HepG2 (cell line): ENCODE results near the gene LRP1-AS. TPM values are rescaled to one million over a fixed set of nuclear protein-coding genes. Genes with fewer than 3 reads are reported as not detected.
A peak's percentile ranks its signal among the peaks of the same experiment; 100 is the strongest.

ENCODE experiments used
- CBX2 ChIP-seq, 2 experiments: fragments of 200-600 bp in 1 of 2; sonication (generic); formaldehyde crosslinking in 1 of 2; IDR thresholded peaks; 2 replicates each; pipeline versions ENCODE4 v1.7.0 to v1.8.1; 2018 to 2022; ENCODE audit warnings: low read depth in 2 of 2, low read length in 1 of 2, mild to moderate bottlenecking in 1 of 2, missing genetic modification reagents in 1 of 2
- ETV6 ChIP-seq: sonication (generic); formaldehyde crosslinking; conservative IDR thresholded peaks from 2 replicates; pipeline ENCODE4 v1.4.0; 2020; ENCODE audit warnings: missing genetic modification reagents
- FOXC1 ChIP-seq: sonication (generic); formaldehyde crosslinking; IDR thresholded peaks from 2 replicates; pipeline ENCODE4 v1.8.0; 2022; ENCODE audit warnings: mild to moderate bottlenecking, missing genetic modification reagents, borderline replicate concordance
- HNF1A ChIP-seq, 2 experiments: sonication (generic) in 1 of 2; formaldehyde crosslinking in 1 of 2; IDR thresholded peaks; 2 replicates each; pipeline versions ENCODE4 v1.4.0 to v1.6.1; 2016 to 2020; ENCODE audit warnings: borderline replicate concordance in 1 of 2, low read depth in 1 of 2, mild to moderate bottlenecking in 1 of 2, missing genetic modification reagents in 1 of 2
- IKZF1 ChIP-seq: fragments of 450-650 bp; IDR thresholded peaks from 2 replicates; pipeline ENCODE4 v1.7.1; 2016
- MBD4 ChIP-seq: IDR thresholded peaks from 2 replicates; pipeline ENCODE4 v1.6.1; 2012; ENCODE audit warnings: low read length, inconsistent platforms, borderline replicate concordance
- MEIS1 ChIP-seq: sonication (generic); formaldehyde crosslinking; IDR thresholded peaks from 2 replicates; pipeline ENCODE4 v1.9.0; 2021; ENCODE audit warnings: mild to moderate bottlenecking, missing genetic modification reagents, moderate library complexity, borderline replicate concordance
- SIX4 ChIP-seq: sonication (generic); formaldehyde crosslinking; IDR thresholded peaks from 2 replicates; pipeline ENCODE4 v1.4.0; 2020; ENCODE audit warnings: missing genetic modification reagents
- TBL1XR1 ChIP-seq: fragments of 150-350 bp; IDR thresholded peaks from 2 replicates; pipeline ENCODE4 v1.6.1; 2014; ENCODE audit warnings: borderline replicate concordance, low read length; ENCODE audit not compliant: partially characterized antibody
- TGIF2 ChIP-seq: IDR thresholded peaks from 2 replicates; pipeline ENCODE4 v1.6.1; 2016; ENCODE audit warnings: control low read depth, missing compliant biosample characterization
- ZNF121 ChIP-seq: sonication (generic); formaldehyde crosslinking; IDR thresholded peaks from 2 replicates; pipeline ENCODE4 v1.5.0; 2020; ENCODE audit warnings: mild to moderate bottlenecking, missing genetic modification reagents
- ZNF160 ChIP-seq: sonication (generic); formaldehyde crosslinking; IDR thresholded peaks from 2 replicates; pipeline ENCODE4 v1.8.0; 2022; ENCODE audit warnings: mild to moderate bottlenecking, inconsistent platforms, missing genetic modification reagents
- ZNF225 ChIP-seq: sonication (generic); formaldehyde crosslinking; IDR thresholded peaks from 2 replicates; pipeline ENCODE4 v1.4.0; 2020; ENCODE audit warnings: mild to moderate bottlenecking, missing genetic modification reagents
- ZNF614 ChIP-seq: IDR thresholded peaks from 2 replicates; pipeline ENCODE4 v1.6.1; 2018; ENCODE audit warnings: missing biosample characterization, missing genetic modification reagents, inconsistent platforms, borderline replicate concordance
- polyA plus RNA-seq, 8 experiments: library from polyadenylated mRNA; depleted of rRNA in 3 of 8; stranded (reverse) in 7 of 8; unstranded in 1 of 8; fragments of >200 nt; fragmentation: Illumina TruSeq in 4 of 8; extraction: Trizol in 4 of 8; gene quantifications; 2 replicates each; pipeline versions ENCODE4 v1.2.1 to v1.2.3, GENCODE V29; 2011 to 2016; ENCODE audit warnings: low read depth in 4 of 8, missing spikeins in 1 of 8, mixed read lengths in 1 of 8; ENCODE audit not compliant: insufficient read depth in 1 of 8
- total RNA-seq, 5 experiments: library from RNA; depleted of rRNA; stranded (reverse); fragments of >200 nt; fragmentation: Illumina TruSeq; extraction: Trizol; gene quantifications; 2 replicates each; pipeline ENCODE4 v1.2.3, GENCODE V29; 2016; ENCODE audit warnings: low read depth in 1 of 5
- TF ChIP-seq, protein P1 (sequence below): sonication (generic); formaldehyde crosslinking; IDR thresholded peaks from 2 replicates; pipeline ENCODE4 v1.4.0; 2020; ENCODE audit warnings: missing genetic modification reagents
- TF ChIP-seq, protein P2 (sequence below): IDR thresholded peaks from 2 replicates; pipeline ENCODE4 v1.6.1; 2016
- TF ChIP-seq, protein P3 (sequence below): sonication (generic); formaldehyde crosslinking; IDR thresholded peaks from 2 replicates; pipeline ENCODE4 v1.5.0; 2020; ENCODE audit warnings: missing genetic modification reagents

The LRP1-AS gene
- total and polyA plus RNA-seq, 2 of the 13 experiments (the other 11 are each of a cell fraction or from before 2014, with no cell fraction given): 0.20 TPM; not detected in 1

DNA sequence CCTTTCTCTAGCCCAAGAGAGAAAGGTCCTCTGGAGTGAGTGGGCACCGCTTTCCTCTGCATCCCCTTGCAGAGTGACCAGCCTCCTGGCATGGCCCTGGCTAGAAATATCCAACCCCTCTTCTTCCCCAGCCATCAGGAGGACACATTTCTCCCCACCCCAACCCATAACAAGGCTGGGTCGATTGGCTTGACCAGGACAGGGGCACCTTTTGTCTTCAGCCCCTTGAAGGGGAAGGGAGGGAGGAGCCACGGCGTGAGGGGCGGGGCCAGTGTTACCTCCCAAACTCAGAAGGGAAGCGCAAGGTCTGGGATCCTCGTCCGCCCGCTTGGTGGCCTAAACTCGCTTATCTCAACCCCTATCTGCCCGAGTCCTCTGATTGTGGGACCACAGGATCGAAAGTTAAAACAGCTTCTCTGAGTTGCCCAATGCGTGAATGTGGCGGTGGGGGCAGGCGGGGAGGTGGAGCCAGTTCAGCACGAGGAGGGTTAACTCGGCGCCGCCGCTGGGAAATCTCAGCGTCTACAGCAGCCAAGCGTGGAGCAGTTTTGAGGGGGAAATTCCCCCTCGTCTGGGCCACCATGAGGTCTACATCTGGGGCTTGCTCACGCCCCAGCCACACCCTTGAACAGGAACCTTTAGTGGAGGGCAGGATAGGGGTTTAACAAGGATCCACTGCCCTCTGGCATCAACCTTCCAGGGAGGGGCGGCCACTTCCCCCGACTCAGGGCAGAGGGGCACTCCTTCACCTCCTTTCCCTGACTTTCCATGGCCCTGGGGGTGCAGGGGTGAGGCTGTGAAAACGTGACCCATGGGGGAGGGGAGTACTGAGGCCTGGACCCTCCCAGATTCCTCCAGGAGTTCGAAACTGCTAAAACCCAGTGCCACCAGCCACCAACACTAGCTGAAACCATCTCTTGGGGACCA, 37.1 kb downstream of the LRP1-AS start (continued):
- TF ChIP-seq, protein P1, sequence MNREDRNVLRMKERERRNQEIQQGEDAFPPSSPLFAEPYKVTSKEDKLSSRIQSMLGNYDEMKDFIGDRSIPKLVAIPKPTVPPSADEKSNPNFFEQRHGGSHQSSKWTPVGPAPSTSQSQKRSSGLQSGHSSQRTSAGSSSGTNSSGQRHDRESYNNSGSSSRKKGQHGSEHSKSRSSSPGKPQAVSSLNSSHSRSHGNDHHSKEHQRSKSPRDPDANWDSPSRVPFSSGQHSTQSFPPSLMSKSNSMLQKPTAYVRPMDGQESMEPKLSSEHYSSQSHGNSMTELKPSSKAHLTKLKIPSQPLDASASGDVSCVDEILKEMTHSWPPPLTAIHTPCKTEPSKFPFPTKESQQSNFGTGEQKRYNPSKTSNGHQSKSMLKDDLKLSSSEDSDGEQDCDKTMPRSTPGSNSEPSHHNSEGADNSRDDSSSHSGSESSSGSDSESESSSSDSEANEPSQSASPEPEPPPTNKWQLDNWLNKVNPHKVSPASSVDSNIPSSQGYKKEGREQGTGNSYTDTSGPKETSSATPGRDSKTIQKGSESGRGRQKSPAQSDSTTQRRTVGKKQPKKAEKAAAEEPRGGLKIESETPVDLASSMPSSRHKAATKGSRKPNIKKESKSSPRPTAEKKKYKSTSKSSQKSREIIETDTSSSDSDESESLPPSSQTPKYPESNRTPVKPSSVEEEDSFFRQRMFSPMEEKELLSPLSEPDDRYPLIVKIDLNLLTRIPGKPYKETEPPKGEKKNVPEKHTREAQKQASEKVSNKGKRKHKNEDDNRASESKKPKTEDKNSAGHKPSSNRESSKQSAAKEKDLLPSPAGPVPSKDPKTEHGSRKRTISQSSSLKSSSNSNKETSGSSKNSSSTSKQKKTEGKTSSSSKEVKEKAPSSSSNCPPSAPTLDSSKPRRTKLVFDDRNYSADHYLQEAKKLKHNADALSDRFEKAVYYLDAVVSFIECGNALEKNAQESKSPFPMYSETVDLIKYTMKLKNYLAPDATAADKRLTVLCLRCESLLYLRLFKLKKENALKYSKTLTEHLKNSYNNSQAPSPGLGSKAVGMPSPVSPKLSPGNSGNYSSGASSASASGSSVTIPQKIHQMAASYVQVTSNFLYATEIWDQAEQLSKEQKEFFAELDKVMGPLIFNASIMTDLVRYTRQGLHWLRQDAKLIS (CRISPR knock-in tag): no peak
- TF ChIP-seq ZNF614 (CRISPR knock-in tag) (no peak), ZNF121 (CRISPR knock-in tag) (no peak), IKZF1 (no peak), MEIS1 (CRISPR knock-in tag) (no peak), TGIF2 (CRISPR knock-in tag) (0 out of 2 replicates have a peak, but pooled peaks have one; percentile 40), ETV6 (CRISPR knock-in tag) (no peak), FOXC1 (CRISPR knock-in tag) (0 out of 2 replicates have a peak, but pooled peaks have one; percentile 52), HNF1A (IDR thresholded peaks at IDR 0.05; ENCODE audit: low read depth) (no peak), HNF1A (CRISPR knock-in tag; IDR thresholded peaks at IDR 0.05; ENCODE audit: borderline replicate concordance) (no peak; the same call in 1 of the 2 replicates), MBD4 (no peak), CBX2 (IDR thresholded peaks at IDR 0.05; ENCODE audit: low read depth, low read length) (no peak), CBX2 (CRISPR knock-in tag; IDR thresholded peaks at IDR 0.05; ENCODE audit: low read depth) (no peak), SIX4 (CRISPR knock-in tag) (no peak), ZNF225 (CRISPR knock-in tag) (no peak), ZNF160 (CRISPR knock-in tag) (no peak), TBL1XR1 (no peak)
- TF ChIP-seq, protein P2, sequence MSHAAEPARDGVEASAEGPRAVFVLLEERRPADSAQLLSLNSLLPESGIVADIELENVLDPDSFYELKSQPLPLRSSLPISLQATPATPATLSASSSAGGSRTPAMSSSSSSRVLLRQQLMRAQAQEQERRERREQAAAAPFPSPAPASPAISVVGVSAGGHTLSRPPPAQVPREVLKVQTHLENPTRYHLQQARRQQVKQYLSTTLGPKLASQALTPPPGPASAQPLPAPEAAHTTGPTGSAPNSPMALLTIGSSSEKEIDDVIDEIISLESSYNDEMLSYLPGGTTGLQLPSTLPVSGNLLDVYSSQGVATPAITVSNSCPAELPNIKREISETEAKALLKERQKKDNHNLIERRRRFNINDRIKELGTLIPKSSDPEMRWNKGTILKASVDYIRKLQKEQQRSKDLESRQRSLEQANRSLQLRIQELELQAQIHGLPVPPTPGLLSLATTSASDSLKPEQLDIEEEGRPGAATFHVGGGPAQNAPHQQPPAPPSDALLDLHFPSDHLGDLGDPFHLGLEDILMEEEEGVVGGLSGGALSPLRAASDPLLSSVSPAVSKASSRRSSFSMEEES (CRISPR knock-in tag): no peak
- TF ChIP-seq, protein P3, sequence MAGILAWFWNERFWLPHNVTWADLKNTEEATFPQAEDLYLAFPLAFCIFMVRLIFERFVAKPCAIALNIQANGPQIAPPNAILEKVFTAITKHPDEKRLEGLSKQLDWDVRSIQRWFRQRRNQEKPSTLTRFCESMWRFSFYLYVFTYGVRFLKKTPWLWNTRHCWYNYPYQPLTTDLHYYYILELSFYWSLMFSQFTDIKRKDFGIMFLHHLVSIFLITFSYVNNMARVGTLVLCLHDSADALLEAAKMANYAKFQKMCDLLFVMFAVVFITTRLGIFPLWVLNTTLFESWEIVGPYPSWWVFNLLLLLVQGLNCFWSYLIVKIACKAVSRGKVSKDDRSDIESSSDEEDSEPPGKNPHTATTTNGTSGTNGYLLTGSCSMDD (CRISPR knock-in tag): no peak
